GM23338 (cell line): Measurements from ENCODE around the gene AADACL3. TPM values are rescaled to one million over a fixed set of nuclear protein-coding genes. Genes with fewer than 3 reads are reported as not detected.

Experiments
- CREB1 ChIP-seq: fragments of 250-450 bp; sonication (Bioruptor Pico); IDR thresholded peaks from 2 replicates; pipeline ENCODE4 v1.5.0; 2020; ENCODE audit warnings: low read depth, mild to moderate bottlenecking, moderate library complexity
- EZH2phosphoT487 ChIP-seq: fragments of 200-600 bp; sonication (generic); IDR thresholded peaks from one replicate; pipeline ENCODE4 v1.8.1; 2018; ENCODE audit warnings: antibody characterized with exemption; ENCODE audit not compliant: unreplicated experiment
- JUNB ChIP-seq: IDR thresholded peaks from one replicate; pipeline ENCODE4 v1.6.1; 2016; ENCODE audit warnings: antibody characterized with exemption; ENCODE audit not compliant: unreplicated experiment
- POLR2AphosphoS5 ChIP-seq: IDR thresholded peaks from 2 replicates; pipeline ENCODE4 v1.6.1; 2016; ENCODE audit warnings: antibody characterized with exemption, low read depth
- polyA plus RNA-seq: library from polyadenylated mRNA; unstranded; fragments of >200 nt; fragmentation: Nextera tagmentation; extraction: Ambion mirVana; gene quantifications from 2 replicates; pipeline ENCODE4 v1.2.1, GENCODE V29; 2016
- total RNA-seq: library from RNA; depleted of rRNA; stranded (reverse); fragments of >200 nt; shearing (Covaris generic); gene quantifications from 2 replicates; pipeline ENCODE4 v1.2.3, GENCODE V29; 2014
- TF ChIP-seq, protein P1 (sequence below): fragments of 250-450 bp; sonication (Bioruptor Pico); IDR thresholded peaks from 2 replicates; pipeline ENCODE4 v1.5.0; 2020; ENCODE audit warnings: mild to moderate bottlenecking, moderate library complexity
- TF ChIP-seq, protein P2 (sequence below): IDR thresholded peaks from one replicate; pipeline ENCODE4 v1.6.1; 2018; ENCODE audit warnings: antibody characterized with exemption; ENCODE audit not compliant: unreplicated experiment
- TF ChIP-seq, protein P3 (sequence below): IDR thresholded peaks from 2 replicates; pipeline ENCODE4 v1.6.1; 2016; ENCODE audit warnings: antibody characterized with exemption

The AADACL3 gene
- total and polyA plus RNA-seq, 2 experiments from 2014 or later, result 0.47 to 1.5 TPM

DNA sequence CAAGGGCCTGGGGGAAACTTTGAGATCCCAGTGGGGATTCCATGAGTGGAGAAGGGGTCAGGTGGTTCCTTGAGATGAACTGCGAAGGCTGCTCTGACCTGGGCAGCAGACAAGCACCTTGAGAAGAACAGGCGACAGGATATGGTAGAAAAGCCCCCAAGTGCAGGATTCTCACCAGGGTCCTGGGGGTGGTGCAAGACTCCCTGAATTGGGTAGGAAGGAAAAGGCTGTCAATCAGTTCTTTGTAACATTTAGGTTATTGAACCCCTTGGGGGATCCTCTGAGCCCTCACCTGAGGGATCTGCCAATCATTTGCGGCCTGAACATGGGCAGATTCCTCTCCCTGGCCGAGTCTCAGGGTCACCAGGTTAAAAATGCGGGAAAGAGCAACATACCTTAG is 55.3 kb downstream of the AADACL3 start (continued):
- TF ChIP-seq, protein P1, sequence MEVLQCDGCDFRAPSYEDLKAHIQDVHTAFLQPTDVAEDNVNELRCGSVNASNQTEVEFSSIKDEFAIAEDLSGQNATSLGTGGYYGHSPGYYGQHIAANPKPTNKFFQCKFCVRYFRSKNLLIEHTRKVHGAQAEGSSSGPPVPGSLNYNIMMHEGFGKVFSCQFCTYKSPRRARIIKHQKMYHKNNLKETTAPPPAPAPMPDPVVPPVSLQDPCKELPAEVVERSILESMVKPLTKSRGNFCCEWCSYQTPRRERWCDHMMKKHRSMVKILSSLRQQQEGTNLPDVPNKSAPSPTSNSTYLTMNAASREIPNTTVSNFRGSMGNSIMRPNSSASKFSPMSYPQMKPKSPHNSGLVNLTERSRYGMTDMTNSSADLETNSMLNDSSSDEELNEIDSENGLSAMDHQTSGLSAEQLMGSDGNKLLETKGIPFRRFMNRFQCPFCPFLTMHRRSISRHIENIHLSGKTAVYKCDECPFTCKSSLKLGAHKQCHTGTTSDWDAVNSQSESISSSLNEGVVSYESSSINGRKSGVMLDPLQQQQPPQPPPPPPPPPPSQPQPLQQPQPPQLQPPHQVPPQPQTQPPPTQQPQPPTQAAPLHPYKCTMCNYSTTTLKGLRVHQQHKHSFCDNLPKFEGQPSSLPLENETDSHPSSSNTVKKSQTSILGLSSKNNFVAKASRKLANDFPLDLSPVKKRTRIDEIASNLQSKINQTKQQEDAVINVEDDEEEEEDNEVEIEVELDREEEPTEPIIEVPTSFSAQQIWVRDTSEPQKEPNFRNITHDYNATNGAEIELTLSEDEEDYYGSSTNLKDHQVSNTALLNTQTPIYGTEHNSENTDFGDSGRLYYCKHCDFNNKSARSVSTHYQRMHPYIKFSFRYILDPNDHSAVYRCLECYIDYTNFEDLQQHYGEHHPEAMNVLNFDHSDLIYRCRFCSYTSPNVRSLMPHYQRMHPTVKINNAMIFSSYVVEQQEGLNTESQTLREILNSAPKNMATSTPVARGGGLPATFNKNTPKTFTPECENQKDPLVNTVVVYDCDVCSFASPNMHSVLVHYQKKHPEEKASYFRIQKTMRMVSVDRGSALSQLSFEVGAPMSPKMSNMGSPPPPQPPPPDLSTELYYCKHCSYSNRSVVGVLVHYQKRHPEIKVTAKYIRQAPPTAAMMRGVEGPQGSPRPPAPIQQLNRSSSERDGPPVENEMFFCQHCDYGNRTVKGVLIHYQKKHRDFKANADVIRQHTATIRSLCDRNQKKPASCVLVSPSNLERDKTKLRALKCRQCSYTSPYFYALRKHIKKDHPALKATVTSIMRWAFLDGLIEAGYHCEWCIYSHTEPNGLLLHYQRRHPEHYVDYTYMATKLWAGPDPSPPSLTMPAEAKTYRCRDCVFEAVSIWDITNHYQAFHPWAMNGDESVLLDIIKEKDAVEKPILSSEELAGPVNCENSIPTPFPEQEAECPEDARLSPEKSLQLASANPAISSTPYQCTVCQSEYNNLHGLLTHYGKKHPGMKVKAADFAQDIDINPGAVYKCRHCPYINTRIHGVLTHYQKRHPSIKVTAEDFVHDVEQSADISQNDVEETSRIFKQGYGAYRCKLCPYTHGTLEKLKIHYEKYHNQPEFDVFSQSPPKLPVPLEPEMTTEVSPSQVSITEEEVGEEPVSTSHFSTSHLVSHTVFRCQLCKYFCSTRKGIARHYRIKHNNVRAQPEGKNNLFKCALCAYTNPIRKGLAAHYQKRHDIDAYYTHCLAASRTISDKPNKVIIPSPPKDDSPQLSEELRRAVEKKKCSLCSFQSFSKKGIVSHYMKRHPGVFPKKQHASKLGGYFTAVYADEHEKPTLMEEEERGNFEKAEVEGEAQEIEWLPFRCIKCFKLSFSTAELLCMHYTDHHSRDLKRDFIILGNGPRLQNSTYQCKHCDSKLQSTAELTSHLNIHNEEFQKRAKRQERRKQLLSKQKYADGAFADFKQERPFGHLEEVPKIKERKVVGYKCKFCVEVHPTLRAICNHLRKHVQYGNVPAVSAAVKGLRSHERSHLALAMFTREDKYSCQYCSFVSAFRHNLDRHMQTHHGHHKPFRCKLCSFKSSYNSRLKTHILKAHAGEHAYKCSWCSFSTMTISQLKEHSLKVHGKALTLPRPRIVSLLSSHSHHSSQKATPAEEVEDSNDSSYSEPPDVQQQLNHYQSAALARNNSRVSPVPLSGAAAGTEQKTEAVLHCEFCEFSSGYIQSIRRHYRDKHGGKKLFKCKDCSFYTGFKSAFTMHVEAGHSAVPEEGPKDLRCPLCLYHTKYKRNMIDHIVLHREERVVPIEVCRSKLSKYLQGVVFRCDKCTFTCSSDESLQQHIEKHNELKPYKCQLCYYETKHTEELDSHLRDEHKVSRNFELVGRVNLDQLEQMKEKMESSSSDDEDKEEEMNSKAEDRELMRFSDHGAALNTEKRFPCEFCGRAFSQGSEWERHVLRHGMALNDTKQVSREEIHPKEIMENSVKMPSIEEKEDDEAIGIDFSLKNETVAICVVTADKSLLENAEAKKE (CRISPR knock-in tag), result no peak
- TF ChIP-seq POLR2AphosphoS5, result no peak
- no peak for TF ChIP-seq EZH2phosphoT487
- TF ChIP-seq, protein P2, sequence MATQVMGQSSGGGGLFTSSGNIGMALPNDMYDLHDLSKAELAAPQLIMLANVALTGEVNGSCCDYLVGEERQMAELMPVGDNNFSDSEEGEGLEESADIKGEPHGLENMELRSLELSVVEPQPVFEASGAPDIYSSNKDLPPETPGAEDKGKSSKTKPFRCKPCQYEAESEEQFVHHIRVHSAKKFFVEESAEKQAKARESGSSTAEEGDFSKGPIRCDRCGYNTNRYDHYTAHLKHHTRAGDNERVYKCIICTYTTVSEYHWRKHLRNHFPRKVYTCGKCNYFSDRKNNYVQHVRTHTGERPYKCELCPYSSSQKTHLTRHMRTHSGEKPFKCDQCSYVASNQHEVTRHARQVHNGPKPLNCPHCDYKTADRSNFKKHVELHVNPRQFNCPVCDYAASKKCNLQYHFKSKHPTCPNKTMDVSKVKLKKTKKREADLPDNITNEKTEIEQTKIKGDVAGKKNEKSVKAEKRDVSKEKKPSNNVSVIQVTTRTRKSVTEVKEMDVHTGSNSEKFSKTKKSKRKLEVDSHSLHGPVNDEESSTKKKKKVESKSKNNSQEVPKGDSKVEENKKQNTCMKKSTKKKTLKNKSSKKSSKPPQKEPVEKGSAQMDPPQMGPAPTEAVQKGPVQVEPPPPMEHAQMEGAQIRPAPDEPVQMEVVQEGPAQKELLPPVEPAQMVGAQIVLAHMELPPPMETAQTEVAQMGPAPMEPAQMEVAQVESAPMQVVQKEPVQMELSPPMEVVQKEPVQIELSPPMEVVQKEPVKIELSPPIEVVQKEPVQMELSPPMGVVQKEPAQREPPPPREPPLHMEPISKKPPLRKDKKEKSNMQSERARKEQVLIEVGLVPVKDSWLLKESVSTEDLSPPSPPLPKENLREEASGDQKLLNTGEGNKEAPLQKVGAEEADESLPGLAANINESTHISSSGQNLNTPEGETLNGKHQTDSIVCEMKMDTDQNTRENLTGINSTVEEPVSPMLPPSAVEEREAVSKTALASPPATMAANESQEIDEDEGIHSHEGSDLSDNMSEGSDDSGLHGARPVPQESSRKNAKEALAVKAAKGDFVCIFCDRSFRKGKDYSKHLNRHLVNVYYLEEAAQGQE, result no peak
- TF ChIP-seq, protein P3, sequence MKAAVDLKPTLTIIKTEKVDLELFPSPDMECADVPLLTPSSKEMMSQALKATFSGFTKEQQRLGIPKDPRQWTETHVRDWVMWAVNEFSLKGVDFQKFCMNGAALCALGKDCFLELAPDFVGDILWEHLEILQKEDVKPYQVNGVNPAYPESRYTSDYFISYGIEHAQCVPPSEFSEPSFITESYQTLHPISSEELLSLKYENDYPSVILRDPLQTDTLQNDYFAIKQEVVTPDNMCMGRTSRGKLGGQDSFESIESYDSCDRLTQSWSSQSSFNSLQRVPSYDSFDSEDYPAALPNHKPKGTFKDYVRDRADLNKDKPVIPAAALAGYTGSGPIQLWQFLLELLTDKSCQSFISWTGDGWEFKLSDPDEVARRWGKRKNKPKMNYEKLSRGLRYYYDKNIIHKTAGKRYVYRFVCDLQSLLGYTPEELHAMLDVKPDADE, result no peak
- no peak for TF ChIP-seq JUNB
- no peak for TF ChIP-seq CREB1 (CRISPR knock-in tag)
